Measurements from ENCODE around the gene PRTFDC1.
"Not testable (repeated sequence)": the region's sequence is repeated elsewhere in the genome, so short reads cannot be mapped to it uniquely, and the experiment has no call there.

Gene PRTFDC1

DNA sequence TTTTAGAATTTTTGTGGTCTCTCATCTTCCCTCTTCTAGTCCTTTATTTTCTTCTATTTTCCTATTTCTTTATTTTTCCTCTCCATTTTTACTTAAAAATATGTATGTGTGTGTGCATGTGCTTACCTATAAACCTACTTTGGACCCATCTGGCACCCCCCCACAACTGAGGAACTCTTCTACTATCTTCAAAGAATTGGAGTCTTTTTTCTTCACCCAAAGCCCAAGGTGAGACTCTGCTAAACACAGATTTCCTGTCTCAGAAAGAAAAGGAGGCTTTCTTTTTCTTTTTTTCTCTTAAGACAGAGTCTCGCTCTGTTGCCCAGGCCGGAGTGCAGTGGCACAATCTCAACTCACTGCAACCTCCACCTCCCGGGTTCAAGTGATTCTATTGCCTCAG lies 24.2 kb downstream of the PRTFDC1 start:
- Mint-ChIP-seq H3K9me3 (ENCODE audit: low read depth) (peaks cover 6% of the 10 kb centered on the region), H3K27me3 (no peaks in the 10 kb centered on the region), H3K27ac (no peak overlapping the region), H3K4me1 (ENCODE audit: low read depth) (peaks cover 28% of the 10 kb centered on the region), H3K36me3 (peaks cover 8% of the 10 kb centered on the region), H3K4me3 (no peak overlapping the region)

DNA sequence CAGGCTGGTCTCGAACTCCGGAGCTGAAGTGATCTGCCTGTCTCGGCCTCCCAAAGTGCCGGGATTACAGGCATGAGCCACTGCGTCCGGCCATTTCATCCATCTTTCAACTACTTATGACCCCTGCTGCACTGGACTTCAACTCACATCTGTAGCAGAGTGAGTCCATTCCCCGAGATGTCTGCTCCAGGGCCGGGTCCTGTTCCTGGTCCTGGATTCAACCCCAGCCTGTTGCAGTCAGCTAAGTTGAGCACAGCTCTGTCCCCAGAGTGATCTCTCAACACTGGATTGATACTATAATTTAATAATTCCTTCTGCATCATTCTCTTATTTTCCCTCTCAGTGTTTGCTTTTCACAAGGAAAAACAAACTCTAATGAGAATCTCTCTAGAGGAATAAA lies 25.8 kb downstream of the PRTFDC1 start:
- no peaks in the 10 kb centered on the region for H3K27me3 Mint-ChIP-seq
- H3K27ac Mint-ChIP-seq, result no peak overlapping the region
- H3K9me3 Mint-ChIP-seq (ENCODE audit: low read depth), result peaks cover 6% of the 10 kb centered on the region
- H3K4me3 Mint-ChIP-seq, result no peak overlapping the region
- peaks cover 39% of the 10 kb centered on the region for H3K4me1 Mint-ChIP-seq (ENCODE audit: low read depth)
- H3K36me3 Mint-ChIP-seq, result peaks cover 8% of the 10 kb centered on the region

DNA sequence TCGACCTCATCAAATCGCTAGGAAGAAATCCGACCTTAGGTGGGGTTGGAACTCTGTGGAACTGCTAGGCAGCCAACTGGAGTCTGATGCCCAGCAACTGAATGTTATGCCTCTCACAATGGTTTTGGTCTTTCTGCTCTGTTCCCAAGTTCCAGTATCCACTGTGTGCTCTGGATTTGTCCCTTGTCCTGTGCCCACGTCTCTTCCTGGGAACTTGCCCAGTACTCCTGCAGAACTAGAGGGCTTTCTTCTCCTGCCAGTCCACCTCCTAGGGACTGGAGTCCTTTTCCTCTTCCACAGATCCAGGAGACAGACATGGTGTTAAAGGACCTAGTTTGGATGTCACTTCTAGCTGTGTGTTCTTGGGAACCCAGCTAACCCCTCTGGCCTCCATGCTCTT lies 26.6 kb downstream of the PRTFDC1 start:
- H3K4me1 Mint-ChIP-seq (ENCODE audit: low read depth), result peaks cover 47% of the 10 kb centered on the region
- H3K27ac Mint-ChIP-seq, result no peak overlapping the region

DNA sequence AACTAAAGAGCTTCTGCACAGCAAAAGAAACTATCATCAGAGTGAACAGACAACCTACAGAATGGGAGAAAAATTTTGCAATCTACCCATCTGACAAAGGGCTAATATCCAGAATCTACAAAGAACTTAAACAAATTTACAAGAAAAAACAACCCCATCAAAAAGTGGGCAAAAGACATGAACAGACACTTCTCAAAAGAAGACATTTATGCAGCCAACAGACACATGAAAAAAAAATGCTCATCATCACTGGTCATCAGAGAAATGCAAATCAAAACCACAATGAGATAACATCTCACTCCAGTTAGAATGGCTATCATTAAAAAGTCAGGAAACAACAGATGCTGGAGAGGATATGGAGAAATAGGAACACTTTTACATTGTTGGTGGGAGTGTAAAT lies 27.9 kb downstream of the PRTFDC1 start:
- H3K9me3 Mint-ChIP-seq (ENCODE audit: low read depth); H3K27ac Mint-ChIP-seq; H3K36me3 Mint-ChIP-seq; H3K27me3 Mint-ChIP-seq; H3K4me3 Mint-ChIP-seq: not testable (repeated sequence)
- peaks cover 46% of the 10 kb centered on the region for H3K4me1 Mint-ChIP-seq (ENCODE audit: low read depth)

More for the DNA sequence above, 26.6 kb downstream of the PRTFDC1 start:
- Mint-ChIP-seq H3K9me3 (ENCODE audit: low read depth) (peaks cover 6% of the 10 kb centered on the region), H3K4me3 (no peak overlapping the region), H3K27me3 (no peaks in the 10 kb centered on the region), H3K36me3 (peaks cover 8% of the 10 kb centered on the region)

DNA sequence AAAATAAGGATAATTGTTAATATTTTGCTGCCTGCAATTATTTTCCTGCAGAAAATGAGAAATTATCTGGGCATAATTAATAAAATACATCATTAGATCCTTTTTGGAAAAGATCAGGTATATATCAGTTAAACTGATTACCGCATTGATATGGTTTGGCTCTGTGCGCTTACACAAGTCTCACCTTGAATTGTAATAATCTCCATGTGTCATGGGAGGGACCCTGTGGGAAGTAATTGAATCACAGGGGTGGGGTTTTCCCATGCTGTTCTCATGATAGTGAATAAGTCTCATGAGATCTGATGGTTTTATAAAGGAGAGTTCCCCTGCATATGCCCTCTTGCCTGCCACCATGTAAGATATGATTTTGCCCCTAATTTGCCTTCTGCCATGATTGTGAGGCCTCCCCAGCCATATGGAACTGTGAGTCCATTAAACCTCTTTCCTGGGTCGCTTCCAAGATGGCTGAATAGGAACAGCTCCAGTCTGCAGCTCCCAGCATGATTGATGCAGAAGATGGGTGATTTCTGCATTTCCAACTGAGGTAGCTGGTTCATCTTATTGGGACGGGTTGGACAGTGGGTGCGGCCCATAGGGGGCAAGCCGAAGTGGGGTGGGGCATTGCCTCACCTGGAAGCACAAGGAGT lies 30.1 kb downstream of the PRTFDC1 start:
- H3K4me3 Mint-ChIP-seq; H3K27me3 Mint-ChIP-seq; H3K36me3 Mint-ChIP-seq; H3K9me3 Mint-ChIP-seq (ENCODE audit: low read depth): not testable (repeated sequence)
- Mint-ChIP-seq H3K4me1 (ENCODE audit: low read depth) (peaks cover 30% of the 10 kb centered on the region), H3K27ac (peak overlapping the region; percentile 72)

DNA sequence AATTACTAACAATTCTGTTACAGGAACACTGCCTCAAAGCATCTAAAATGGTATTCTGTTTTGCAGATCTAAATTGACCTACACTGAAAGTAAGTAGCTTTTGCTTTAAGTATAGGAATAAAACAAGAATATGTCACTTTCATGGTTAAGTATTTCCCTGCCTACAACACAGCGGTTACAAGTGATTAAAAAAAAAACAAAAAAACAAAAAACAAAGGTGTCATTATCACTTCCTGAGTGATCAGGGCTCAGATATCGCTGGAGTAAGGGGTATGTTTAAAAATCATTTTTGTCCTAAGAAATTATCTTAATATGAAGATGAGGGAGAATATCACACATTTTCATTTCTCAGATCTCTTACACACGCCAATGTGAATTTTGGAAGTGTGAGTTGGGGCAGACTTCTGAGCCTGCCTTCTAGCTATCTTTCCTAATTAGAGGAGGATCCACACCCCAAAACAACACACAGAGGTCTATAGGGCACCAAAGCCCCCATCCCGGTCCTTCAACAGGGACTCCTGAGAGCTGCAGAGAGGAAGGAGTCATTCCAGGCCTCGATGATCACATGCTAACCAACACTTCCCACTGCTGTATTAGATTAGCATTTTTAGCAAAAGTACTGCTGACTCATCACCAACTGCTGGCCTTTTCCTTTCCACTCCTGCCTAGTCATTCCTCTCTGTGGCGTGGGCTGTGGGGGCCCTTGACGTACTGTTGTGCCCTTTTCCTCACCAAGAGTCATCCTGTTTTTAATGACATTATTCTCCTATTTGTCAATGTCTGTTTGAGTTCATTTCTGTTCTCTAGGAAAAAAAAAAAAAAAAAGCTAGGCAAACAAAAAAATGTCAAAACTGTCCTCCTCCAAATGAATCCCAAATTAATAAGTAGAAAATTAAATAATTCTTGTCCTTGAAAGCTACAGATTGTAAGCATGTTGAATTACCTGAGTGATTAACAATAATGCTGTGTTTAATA lies 31.2 kb downstream of the PRTFDC1 start:
- Mint-ChIP-seq H3K4me1 (ENCODE audit: low read depth) (peaks cover 22% of the 10 kb centered on the region), H3K4me3 (peak overlapping the region; percentile 40), H3K27me3 (no peaks in the 10 kb centered on the region), H3K9me3 (ENCODE audit: low read depth) (peaks cover 6% of the 10 kb centered on the region), H3K27ac (peak overlapping the region; percentile 84), H3K36me3 (peaks cover 8% of the 10 kb centered on the region)

DNA sequence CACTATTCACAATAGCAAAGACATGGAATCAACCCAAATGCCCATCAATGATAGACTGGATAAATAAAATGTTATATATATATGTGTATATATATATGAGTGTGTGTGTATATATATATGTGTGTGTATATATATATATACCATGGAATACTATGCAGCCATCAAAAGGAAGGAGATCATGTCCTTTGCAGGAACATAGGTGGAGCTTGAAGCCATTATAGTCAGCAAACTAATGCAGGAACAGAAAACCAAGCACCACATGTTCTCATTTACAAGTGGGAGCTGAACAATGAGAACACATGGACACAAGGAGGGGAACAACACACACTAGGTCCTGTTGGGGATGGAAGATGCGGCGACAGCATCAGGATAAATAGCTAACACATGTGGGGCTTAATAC lies 32.2 kb downstream of the PRTFDC1 start:
- not testable (repeated sequence) for H3K27me3 Mint-ChIP-seq; H3K27ac Mint-ChIP-seq; H3K4me3 Mint-ChIP-seq; H3K9me3 Mint-ChIP-seq (ENCODE audit: low read depth); H3K36me3 Mint-ChIP-seq
- H3K4me1 Mint-ChIP-seq (ENCODE audit: low read depth), result peaks cover 22% of the 10 kb centered on the region

DNA sequence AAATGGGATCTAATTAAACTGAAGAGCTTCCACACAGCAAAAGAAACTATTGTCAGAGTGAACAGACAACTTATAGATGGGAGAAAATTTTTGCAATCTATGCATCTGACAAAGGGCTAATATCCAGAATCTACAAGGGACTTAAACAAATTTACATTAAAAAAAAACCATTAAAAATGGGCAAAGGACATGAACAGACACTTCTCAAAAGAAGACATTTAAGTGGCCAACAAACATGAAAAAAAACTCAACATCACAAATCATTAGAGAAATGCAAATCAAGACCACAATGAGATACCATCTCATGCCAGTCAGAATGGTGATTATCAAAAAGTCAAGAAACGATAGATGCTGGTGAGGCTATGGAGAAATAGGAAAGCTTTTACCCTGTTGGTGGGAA lies 32.8 kb downstream of the PRTFDC1 start:
- H3K4me1 Mint-ChIP-seq (ENCODE audit: low read depth), result peaks cover 22% of the 10 kb centered on the region
- H3K4me3 Mint-ChIP-seq; H3K27me3 Mint-ChIP-seq; H3K27ac Mint-ChIP-seq; H3K36me3 Mint-ChIP-seq; H3K9me3 Mint-ChIP-seq (ENCODE audit: low read depth): not testable (repeated sequence)

DNA sequence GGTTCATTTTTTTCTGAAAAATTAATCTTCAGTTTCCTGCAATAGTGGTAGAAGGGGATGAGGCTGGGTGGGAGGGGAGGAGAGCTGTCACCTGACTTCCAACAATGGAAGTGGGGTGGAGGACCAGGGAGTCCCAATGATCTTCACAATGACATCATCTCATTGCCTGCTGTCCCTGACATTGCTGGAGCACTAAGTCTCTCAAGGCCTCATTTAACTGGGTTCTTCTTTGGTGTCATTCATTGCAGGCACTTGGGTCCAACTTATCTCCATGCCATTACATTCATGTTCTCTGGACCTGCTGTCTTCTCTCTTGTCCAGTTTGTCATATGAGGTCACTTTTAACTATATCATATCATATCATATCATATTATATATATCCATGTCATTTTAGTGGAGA lies 34.4 kb downstream of the PRTFDC1 start:
- Mint-ChIP-seq H3K27ac (no peak overlapping the region), H3K4me1 (ENCODE audit: low read depth) (peaks cover 21% of the 10 kb centered on the region), H3K36me3 (no peaks in the 10 kb centered on the region), H3K9me3 (ENCODE audit: low read depth) (no peaks in the 10 kb centered on the region), H3K27me3 (no peaks in the 10 kb centered on the region), H3K4me3 (no peak overlapping the region)

DNA sequence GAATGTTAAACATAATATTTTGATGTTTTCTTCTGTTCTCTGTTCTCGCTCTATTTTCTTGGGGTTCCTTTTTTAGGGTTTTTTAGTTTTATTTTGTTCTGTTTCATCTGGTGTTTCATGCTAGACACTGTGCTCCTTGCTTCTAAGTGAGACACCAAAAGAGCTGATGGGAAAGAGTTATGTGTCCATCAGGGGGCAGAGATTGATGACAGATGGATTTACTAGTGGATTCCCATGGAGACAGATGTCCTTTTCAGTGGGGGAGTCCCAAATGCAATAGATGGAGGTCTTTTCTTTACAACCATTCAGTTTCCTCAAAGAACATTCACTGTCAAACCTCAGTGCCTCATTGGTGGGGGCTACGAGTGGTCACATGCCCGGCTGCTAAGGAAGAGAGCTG lies 34.9 kb downstream of the PRTFDC1 start:
- H3K4me1 Mint-ChIP-seq (ENCODE audit: low read depth), result peaks cover 23% of the 10 kb centered on the region
- no peaks in the 10 kb centered on the region for H3K27me3 Mint-ChIP-seq
- H3K4me3 Mint-ChIP-seq, result no peak overlapping the region
- H3K36me3 Mint-ChIP-seq, result no peaks in the 10 kb centered on the region
- no peak overlapping the region for H3K27ac Mint-ChIP-seq
- no peaks in the 10 kb centered on the region for H3K9me3 Mint-ChIP-seq (ENCODE audit: low read depth)

DNA sequence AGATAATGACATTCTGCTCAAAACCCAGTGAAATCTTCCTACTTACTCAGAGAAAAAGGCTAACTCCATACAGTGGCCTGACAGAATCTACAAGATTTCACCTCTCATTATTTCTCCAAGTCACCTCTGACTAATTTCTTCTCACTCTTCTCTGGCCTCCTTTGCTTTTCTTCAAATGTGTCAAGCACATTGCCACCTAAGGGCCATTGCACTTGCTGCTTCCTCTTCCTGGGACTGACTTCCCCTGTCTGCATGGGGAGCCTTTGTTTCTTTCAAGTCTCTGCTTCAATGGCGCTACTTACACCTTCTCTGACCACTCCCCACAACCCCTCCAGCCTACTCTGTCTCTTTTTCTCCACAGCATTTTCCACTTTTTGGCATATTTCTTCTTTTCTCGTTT lies 36.0 kb downstream of the PRTFDC1 start:
- Mint-ChIP-seq H3K36me3 (no peaks in the 10 kb centered on the region), H3K27me3 (no peaks in the 10 kb centered on the region)

DNA sequence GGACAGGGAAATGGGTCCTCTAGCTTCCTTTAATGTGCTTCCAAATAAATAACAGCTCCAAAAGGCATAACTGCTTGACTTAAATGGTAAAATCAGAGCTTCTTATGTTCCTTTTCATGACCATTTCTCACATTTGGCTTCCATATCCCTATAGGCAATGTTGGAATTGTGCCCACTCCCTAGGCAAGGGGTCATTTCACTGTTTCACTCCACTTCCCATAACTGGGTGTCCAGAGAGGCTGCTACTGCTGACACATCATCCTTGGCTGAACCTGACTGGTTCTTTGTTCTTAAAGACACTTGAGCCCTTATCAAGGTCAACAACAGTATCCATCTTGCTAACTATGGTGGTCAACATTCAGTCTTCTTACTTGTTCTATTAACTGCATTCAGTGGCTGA lies 37.1 kb downstream of the PRTFDC1 start:
- Mint-ChIP-seq H3K9me3 (ENCODE audit: low read depth) (no peaks in the 10 kb centered on the region), H3K4me3 (no peak overlapping the region), H3K36me3 (no peaks in the 10 kb centered on the region), H3K27ac (no peak overlapping the region), H3K4me1 (ENCODE audit: low read depth) (peaks cover 10% of the 10 kb centered on the region), H3K27me3 (no peaks in the 10 kb centered on the region)

More for the DNA sequence above, 36.0 kb downstream of the PRTFDC1 start:
- no peaks in the 10 kb centered on the region for H3K9me3 Mint-ChIP-seq (ENCODE audit: low read depth)
- H3K27ac Mint-ChIP-seq, result no peak overlapping the region
- H3K4me3 Mint-ChIP-seq, result no peak overlapping the region
- peaks cover 17% of the 10 kb centered on the region for H3K4me1 Mint-ChIP-seq (ENCODE audit: low read depth)

DNA sequence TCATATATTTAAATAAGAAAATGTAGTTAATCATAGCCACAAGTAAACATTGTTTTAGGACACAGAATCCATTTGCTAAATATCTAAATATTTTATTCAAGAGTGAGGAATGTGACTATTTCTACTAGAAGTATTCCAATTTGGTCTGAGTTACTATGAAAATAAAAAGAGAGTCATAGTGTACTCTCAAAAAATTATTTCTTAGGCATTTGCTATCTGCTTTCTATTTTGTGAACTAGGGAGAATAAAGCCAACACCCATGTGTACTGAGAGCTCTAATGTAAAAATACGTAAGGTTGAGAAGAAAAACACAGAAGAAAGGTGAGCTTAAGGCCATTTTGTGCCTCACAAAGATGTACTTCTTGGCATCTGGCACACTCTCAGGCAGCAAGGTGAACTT lies 38.3 kb downstream of the PRTFDC1 start:
- H3K36me3 Mint-ChIP-seq, result no peaks in the 10 kb centered on the region
- peaks cover 9% of the 10 kb centered on the region for H3K4me1 Mint-ChIP-seq (ENCODE audit: low read depth)
- no peak overlapping the region for H3K4me3 Mint-ChIP-seq
- H3K9me3 Mint-ChIP-seq (ENCODE audit: low read depth), result no peaks in the 10 kb centered on the region
- H3K27ac Mint-ChIP-seq, result no peak overlapping the region
- H3K27me3 Mint-ChIP-seq, result no peaks in the 10 kb centered on the region

DNA sequence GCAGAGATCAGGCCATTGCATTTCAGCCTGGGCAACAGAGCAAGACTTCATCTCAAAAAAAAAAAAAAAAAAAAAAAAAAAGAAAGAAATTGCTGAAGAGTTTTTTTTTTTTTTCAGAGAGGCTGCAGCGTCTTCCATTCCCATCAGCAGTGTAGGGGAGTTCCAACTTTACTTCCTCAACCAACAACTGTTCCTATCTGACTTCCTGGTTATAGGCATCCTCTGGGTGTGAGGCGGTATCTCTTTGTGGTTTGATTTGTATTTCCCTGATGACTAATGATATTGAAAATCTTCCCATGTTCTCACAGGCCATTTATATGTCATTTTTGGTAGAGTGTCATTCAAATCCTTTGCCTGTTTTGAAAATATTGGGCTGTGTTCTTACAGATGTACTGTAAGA lies 40.2 kb downstream of the PRTFDC1 start:
- H3K36me3 Mint-ChIP-seq, result no peaks in the 10 kb centered on the region
- H3K4me1 Mint-ChIP-seq (ENCODE audit: low read depth), result peaks cover 11% of the 10 kb centered on the region
- H3K27ac Mint-ChIP-seq, result peak overlapping the region; percentile 11
- H3K4me3 Mint-ChIP-seq, result no peak overlapping the region
- H3K27me3 Mint-ChIP-seq, result no peaks in the 10 kb centered on the region
- no peaks in the 10 kb centered on the region for H3K9me3 Mint-ChIP-seq (ENCODE audit: low read depth)

DNA sequence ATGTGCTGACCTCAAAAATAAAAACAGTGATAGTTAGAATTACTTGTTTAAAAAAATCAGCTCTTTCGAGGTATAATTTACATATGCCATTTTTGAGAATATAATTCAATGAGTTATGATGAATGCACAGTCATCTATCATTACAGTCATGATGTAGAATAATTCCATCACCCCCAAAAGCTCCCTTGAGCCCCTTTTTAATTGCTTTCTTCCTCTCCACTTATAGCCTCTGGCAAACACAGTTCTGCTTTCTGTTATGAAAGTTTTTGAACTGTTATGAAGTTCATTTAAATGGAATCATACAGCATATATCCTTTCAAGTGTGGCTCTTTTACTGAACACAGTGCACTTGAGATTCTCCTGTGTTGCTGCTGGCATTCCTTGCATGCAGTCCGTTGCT lies 41.4 kb downstream of the PRTFDC1 start:
- Mint-ChIP-seq H3K9me3 (ENCODE audit: low read depth) (no peaks in the 10 kb centered on the region), H3K27me3 (no peaks in the 10 kb centered on the region), H3K4me3 (no peak overlapping the region), H3K27ac (no peak overlapping the region), H3K36me3 (peaks cover 3% of the 10 kb centered on the region), H3K4me1 (ENCODE audit: low read depth) (peaks cover 11% of the 10 kb centered on the region)

Measured in activated naive CD8-positive, alpha-beta T cell (primary cell).